HepG2 (cell line): ENCODE measurements around the gene PID1. TPM values are rescaled to one million over a fixed set of nuclear protein-coding genes. Genes with fewer than 3 reads are reported as not detected.

ENCODE experiments used
- EEA1 ChIP-seq: sonication (generic); formaldehyde crosslinking; IDR thresholded peaks from 2 replicates; pipeline ENCODE4 v1.5.1; 2020; ENCODE audit warnings: mild to moderate bottlenecking, missing genetic modification reagents, borderline replicate concordance
- ELF3 ChIP-seq: IDR thresholded peaks from 2 replicates; pipeline ENCODE4 v1.6.1; 2016; ENCODE audit warnings: missing genetic modification reagents, missing compliant biosample characterization
- NR2F2 ChIP-seq: IDR thresholded peaks from 2 replicates; pipeline ENCODE4 v1.6.1; 2012; ENCODE audit warnings: low read depth, inconsistent platforms, borderline replicate concordance
- PCBP2 ChIP-seq: fragments of 200-400 bp; formaldehyde crosslinking; optimal IDR thresholded peaks from 2 replicates; pipeline ENCODE3; 2018; ENCODE audit warnings: low read length, low read depth; ENCODE audit not compliant: poor library complexity, severe bottlenecking
- RXRA ChIP-seq: sonication (generic); formaldehyde crosslinking; IDR thresholded peaks from 2 replicates; pipeline ENCODE4 v1.5.1; 2020; ENCODE audit warnings: missing genetic modification reagents
- SP5 ChIP-seq: IDR thresholded peaks from 2 replicates; pipeline ENCODE4 v1.6.1; 2016; ENCODE audit warnings: low read depth, borderline replicate concordance
- ZKSCAN5 ChIP-seq: sonication (generic); formaldehyde crosslinking; IDR thresholded peaks from 2 replicates; pipeline ENCODE4 v1.5.1; 2020; ENCODE audit warnings: mild to moderate bottlenecking, missing genetic modification reagents
- ZNF709 ChIP-seq: sonication (generic); formaldehyde crosslinking; IDR thresholded peaks from 2 replicates; pipeline ENCODE4 v1.5.0; 2020; ENCODE audit warnings: mild to moderate bottlenecking, missing genetic modification reagents
- ZNF768 ChIP-seq: sonication (generic); formaldehyde crosslinking; IDR thresholded peaks from 2 replicates; pipeline ENCODE4 v1.4.0; 2020; ENCODE audit warnings: missing genetic modification reagents
- polyA plus RNA-seq, 8 experiments: library from polyadenylated mRNA; depleted of rRNA in 3 of 8; stranded (reverse) in 7 of 8; unstranded in 1 of 8; fragments of >200 nt; fragmentation: Illumina TruSeq in 4 of 8; extraction: Trizol in 4 of 8; gene quantifications; 2 replicates each; pipeline versions ENCODE4 v1.2.1 to v1.2.3, GENCODE V29; 2011 to 2016; ENCODE audit warnings: low read depth in 4 of 8, missing spikeins in 1 of 8, mixed read lengths in 1 of 8; ENCODE audit not compliant: insufficient read depth in 1 of 8
- total RNA-seq, 5 experiments: library from RNA; depleted of rRNA; stranded (reverse); fragments of >200 nt; fragmentation: Illumina TruSeq; extraction: Trizol; gene quantifications; 2 replicates each; pipeline ENCODE4 v1.2.3, GENCODE V29; 2016; ENCODE audit warnings: low read depth in 1 of 5
- TF ChIP-seq, protein P1 (sequence below): sonication (generic); formaldehyde crosslinking; IDR thresholded peaks from 2 replicates; pipeline ENCODE4 v1.5.1; 2020; ENCODE audit warnings: mild to moderate bottlenecking, missing genetic modification reagents, moderate library complexity
- TF ChIP-seq, protein P2 (sequence below): sonication (generic); formaldehyde crosslinking; conservative IDR thresholded peaks from 2 replicates; pipeline ENCODE4 v1.5.0; 2020; ENCODE audit warnings: missing genetic modification reagents
- TF ChIP-seq, protein P3 (sequence below): sonication (generic); formaldehyde crosslinking; IDR thresholded peaks from 2 replicates; pipeline ENCODE4 v1.4.0; 2020; ENCODE audit warnings: missing genetic modification reagents
- TF ChIP-seq, protein P4 (sequence below): sonication (generic); formaldehyde crosslinking; IDR thresholded peaks from 2 replicates; pipeline ENCODE4 v1.4.0; 2020; ENCODE audit warnings: missing genetic modification reagents

Gene PID1
- total and polyA plus RNA-seq, 2 of the 13 experiments (the other 11 are each of a cell fraction or from before 2014, with no cell fraction given): 0.15 to 0.18 TPM

DNA sequence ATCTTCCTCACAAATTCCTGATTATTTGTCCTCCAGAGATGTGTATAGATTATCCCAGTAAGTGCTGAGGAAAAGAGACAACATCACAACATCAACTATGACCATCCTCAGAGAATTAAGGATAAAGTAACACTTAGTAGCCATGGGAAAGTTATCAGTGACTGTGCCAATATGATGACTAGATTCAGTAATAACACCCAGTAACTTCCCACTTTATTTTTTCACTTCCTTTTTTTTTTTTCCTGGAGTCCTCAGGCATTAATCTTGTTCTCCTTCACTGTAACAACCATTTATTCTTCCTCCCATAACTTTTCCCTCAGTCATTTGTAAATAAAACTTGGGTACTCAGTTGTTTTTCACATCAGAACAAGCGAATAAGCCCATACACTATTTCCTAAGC, 16.7 kb upstream of the PID1 start (continued):
- TF ChIP-seq, protein P1, sequence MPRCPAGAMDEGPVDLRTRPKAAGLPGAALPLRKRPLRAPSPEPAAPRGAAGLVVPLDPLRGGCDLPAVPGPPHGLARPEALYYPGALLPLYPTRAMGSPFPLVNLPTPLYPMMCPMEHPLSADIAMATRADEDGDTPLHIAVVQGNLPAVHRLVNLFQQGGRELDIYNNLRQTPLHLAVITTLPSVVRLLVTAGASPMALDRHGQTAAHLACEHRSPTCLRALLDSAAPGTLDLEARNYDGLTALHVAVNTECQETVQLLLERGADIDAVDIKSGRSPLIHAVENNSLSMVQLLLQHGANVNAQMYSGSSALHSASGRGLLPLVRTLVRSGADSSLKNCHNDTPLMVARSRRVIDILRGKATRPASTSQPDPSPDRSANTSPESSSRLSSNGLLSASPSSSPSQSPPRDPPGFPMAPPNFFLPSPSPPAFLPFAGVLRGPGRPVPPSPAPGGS (CRISPR knock-in tag): no peak
- TF ChIP-seq EEA1 (no peak), ZNF768 (CRISPR knock-in tag) (no peak), SP5 (no peak), RXRA (CRISPR knock-in tag) (no peak), ZKSCAN5 (CRISPR knock-in tag) (no peak), PCBP2 (no peak), ZNF709 (CRISPR knock-in tag) (no peak), NR2F2 (no peak), ELF3 (CRISPR knock-in tag) (no peak)
- TF ChIP-seq, protein P2, sequence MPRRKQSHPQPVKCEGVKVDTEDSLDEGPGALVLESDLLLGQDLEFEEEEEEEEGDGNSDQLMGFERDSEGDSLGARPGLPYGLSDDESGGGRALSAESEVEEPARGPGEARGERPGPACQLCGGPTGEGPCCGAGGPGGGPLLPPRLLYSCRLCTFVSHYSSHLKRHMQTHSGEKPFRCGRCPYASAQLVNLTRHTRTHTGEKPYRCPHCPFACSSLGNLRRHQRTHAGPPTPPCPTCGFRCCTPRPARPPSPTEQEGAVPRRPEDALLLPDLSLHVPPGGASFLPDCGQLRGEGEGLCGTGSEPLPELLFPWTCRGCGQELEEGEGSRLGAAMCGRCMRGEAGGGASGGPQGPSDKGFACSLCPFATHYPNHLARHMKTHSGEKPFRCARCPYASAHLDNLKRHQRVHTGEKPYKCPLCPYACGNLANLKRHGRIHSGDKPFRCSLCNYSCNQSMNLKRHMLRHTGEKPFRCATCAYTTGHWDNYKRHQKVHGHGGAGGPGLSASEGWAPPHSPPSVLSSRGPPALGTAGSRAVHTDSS (CRISPR knock-in tag): no peak
- TF ChIP-seq, protein P3, sequence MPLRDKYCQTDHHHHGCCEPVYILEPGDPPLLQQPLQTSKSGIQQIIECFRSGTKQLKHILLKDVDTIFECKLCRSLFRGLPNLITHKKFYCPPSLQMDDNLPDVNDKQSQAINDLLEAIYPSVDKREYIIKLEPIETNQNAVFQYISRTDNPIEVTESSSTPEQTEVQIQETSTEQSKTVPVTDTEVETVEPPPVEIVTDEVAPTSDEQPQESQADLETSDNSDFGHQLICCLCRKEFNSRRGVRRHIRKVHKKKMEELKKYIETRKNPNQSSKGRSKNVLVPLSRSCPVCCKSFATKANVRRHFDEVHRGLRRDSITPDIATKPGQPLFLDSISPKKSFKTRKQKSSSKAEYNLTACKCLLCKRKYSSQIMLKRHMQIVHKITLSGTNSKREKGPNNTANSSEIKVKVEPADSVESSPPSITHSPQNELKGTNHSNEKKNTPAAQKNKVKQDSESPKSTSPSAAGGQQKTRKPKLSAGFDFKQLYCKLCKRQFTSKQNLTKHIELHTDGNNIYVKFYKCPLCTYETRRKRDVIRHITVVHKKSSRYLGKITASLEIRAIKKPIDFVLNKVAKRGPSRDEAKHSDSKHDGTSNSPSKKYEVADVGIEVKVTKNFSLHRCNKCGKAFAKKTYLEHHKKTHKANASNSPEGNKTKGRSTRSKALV (CRISPR knock-in tag): no peak
- TF ChIP-seq, protein P4, sequence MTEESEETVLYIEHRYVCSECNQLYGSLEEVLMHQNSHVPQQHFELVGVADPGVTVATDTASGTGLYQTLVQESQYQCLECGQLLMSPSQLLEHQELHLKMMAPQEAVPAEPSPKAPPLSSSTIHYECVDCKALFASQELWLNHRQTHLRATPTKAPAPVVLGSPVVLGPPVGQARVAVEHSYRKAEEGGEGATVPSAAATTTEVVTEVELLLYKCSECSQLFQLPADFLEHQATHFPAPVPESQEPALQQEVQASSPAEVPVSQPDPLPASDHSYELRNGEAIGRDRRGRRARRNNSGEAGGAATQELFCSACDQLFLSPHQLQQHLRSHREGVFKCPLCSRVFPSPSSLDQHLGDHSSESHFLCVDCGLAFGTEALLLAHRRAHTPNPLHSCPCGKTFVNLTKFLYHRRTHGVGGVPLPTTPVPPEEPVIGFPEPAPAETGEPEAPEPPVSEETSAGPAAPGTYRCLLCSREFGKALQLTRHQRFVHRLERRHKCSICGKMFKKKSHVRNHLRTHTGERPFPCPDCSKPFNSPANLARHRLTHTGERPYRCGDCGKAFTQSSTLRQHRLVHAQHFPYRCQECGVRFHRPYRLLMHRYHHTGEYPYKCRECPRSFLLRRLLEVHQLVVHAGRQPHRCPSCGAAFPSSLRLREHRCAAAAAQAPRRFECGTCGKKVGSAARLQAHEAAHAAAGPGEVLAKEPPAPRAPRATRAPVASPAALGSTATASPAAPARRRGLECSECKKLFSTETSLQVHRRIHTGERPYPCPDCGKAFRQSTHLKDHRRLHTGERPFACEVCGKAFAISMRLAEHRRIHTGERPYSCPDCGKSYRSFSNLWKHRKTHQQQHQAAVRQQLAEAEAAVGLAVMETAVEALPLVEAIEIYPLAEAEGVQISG (CRISPR knock-in tag): no peak
